GM12892 (cell line): ENCODE results near the gene DROSHA.

Source experiments
- POLR2A ChIP-seq: IDR thresholded peaks from 2 replicates; pipeline ENCODE4 v1.6.1; 2011; ENCODE audit warnings: low read depth, low read length, control low read depth
- POLR2AphosphoS5 ChIP-seq: IDR thresholded peaks from 2 replicates; pipeline ENCODE4 v1.6.1; 2011; ENCODE audit warnings: low read depth, low read length, control low read depth
- TAF1 ChIP-seq: IDR thresholded peaks from 2 replicates; pipeline ENCODE4 v1.6.1; 2011; ENCODE audit warnings: low read depth, mild to moderate bottlenecking, control low read depth, low read length, borderline replicate concordance

DNA sequence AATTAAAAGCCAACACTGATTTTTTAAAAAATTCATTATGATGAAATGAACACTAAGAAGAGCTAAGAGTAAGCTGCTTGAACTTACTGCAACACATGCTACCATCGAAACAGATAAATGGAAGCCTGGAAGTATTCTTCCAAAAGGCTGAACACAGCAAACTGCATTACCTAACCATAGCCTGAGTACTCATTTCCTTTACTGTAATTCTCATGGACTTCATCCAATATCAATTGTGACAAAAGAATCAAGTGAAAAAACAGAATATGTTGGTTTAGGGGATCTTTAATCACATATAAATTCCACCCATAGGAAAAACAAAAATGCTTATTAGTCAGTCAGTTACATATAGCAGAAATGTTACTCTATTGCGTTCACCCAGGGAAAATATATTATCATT lies 68.5 kb downstream of the DROSHA start:
- no peak for TF ChIP-seq POLR2A
- TF ChIP-seq POLR2AphosphoS5: no peak
- no peak for TF ChIP-seq TAF1
